ENCODE results near the gene NT5C2. TPM values are rescaled to one million over a fixed set of nuclear protein-coding genes. Genes with fewer than 3 reads are reported as not detected.

Gene NT5C2
- total RNA-seq, 1 experiment from 2014 or later: 76.1 TPM

GRCh38 chr10:103105462-103105861 lies 87.6 kb downstream of the NT5C2 start:
- no peaks in the 10 kb centered on the region for H3K9me3 Mint-ChIP-seq

GRCh38 chr10:103104721-103105120 lies 88.4 kb downstream of the NT5C2 start:
- no peak overlapping the region for H3K4me3 Mint-ChIP-seq
- DNase-seq (ENCODE audit: low spot score): no peak
- H3K4me1 Mint-ChIP-seq: peaks cover 14% of the 10 kb centered on the region
- ChIA-PET POLR2A (no interaction called here), CTCF (interaction anchor here (1.3 kb wide), 1 partner anchor 134 kb away, joined by 3 read pairs; no protein-coding TSS in a partner anchor)
- H3K36me3 Mint-ChIP-seq: peaks cover 17% of the 10 kb centered on the region
- H3K9me3 Mint-ChIP-seq: no peaks in the 10 kb centered on the region
- H3K27me3 Mint-ChIP-seq (ENCODE audit: low read depth): no peaks in the 10 kb centered on the region
- no peak overlapping the region for H3K27ac Mint-ChIP-seq
- no peak for ATAC-seq
- no peak for TF ChIP-seq PRDM15 (CRISPR knock-in tag; IDR thresholded peaks at IDR 0.05)
- TF ChIP-seq NR1H2 (CRISPR knock-in tag; IDR thresholded peaks at IDR 0.05): no peak
- TF ChIP-seq, protein P1, sequence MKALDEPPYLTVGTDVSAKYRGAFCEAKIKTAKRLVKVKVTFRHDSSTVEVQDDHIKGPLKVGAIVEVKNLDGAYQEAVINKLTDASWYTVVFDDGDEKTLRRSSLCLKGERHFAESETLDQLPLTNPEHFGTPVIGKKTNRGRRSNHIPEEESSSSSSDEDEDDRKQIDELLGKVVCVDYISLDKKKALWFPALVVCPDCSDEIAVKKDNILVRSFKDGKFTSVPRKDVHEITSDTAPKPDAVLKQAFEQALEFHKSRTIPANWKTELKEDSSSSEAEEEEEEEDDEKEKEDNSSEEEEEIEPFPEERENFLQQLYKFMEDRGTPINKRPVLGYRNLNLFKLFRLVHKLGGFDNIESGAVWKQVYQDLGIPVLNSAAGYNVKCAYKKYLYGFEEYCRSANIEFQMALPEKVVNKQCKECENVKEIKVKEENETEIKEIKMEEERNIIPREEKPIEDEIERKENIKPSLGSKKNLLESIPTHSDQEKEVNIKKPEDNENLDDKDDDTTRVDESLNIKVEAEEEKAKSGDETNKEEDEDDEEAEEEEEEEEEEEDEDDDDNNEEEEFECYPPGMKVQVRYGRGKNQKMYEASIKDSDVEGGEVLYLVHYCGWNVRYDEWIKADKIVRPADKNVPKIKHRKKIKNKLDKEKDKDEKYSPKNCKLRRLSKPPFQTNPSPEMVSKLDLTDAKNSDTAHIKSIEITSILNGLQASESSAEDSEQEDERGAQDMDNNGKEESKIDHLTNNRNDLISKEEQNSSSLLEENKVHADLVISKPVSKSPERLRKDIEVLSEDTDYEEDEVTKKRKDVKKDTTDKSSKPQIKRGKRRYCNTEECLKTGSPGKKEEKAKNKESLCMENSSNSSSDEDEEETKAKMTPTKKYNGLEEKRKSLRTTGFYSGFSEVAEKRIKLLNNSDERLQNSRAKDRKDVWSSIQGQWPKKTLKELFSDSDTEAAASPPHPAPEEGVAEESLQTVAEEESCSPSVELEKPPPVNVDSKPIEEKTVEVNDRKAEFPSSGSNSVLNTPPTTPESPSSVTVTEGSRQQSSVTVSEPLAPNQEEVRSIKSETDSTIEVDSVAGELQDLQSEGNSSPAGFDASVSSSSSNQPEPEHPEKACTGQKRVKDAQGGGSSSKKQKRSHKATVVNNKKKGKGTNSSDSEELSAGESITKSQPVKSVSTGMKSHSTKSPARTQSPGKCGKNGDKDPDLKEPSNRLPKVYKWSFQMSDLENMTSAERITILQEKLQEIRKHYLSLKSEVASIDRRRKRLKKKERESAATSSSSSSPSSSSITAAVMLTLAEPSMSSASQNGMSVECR (CRISPR knock-in tag; IDR thresholded peaks at IDR 0.05; ENCODE audit: borderline replicate concordance): no peak

More at GRCh38 chr10:103105462-103105861, 87.6 kb downstream of the NT5C2 start:
- TF ChIP-seq GRHL2 (CRISPR knock-in tag; IDR thresholded peaks at IDR 0.05; ENCODE audit: insufficient replicate concordance, severe bottlenecking) (no peak), ZNF671 (CRISPR knock-in tag; IDR thresholded peaks at IDR 0.05) (no peak), GABPB1 (CRISPR knock-in tag; IDR thresholded peaks at IDR 0.05) (no peak), FOXJ3 (CRISPR knock-in tag; IDR thresholded peaks at IDR 0.05; ENCODE audit: borderline replicate concordance) (no peak), NR3C1 (CRISPR knock-in tag; conservative IDR thresholded peaks at IDR 0.05; ENCODE audit: low read depth) (no peak), NFE2L1 (CRISPR knock-in tag; IDR thresholded peaks at IDR 0.05) (no peak), CTCF (IDR thresholded peaks at IDR 0.05) (no peak), ATF1 (CRISPR knock-in tag; IDR thresholded peaks at IDR 0.05) (no peak), ATF6 (CRISPR knock-in tag; IDR thresholded peaks at IDR 0.05) (no peak), E2F5 (CRISPR knock-in tag; IDR thresholded peaks at IDR 0.05) (no peak), ZNF416 (CRISPR knock-in tag; IDR thresholded peaks at IDR 0.05) (no peak), ZNF396 (CRISPR knock-in tag; IDR thresholded peaks at IDR 0.05; ENCODE audit: borderline replicate concordance) (no peak)
- TF ChIP-seq, protein P2, sequence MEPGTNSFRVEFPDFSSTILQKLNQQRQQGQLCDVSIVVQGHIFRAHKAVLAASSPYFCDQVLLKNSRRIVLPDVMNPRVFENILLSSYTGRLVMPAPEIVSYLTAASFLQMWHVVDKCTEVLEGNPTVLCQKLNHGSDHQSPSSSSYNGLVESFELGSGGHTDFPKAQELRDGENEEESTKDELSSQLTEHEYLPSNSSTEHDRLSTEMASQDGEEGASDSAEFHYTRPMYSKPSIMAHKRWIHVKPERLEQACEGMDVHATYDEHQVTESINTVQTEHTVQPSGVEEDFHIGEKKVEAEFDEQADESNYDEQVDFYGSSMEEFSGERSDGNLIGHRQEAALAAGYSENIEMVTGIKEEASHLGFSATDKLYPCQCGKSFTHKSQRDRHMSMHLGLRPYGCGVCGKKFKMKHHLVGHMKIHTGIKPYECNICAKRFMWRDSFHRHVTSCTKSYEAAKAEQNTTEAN (CRISPR knock-in tag; IDR thresholded peaks at IDR 0.05): no peak
- TF ChIP-seq, protein P3, sequence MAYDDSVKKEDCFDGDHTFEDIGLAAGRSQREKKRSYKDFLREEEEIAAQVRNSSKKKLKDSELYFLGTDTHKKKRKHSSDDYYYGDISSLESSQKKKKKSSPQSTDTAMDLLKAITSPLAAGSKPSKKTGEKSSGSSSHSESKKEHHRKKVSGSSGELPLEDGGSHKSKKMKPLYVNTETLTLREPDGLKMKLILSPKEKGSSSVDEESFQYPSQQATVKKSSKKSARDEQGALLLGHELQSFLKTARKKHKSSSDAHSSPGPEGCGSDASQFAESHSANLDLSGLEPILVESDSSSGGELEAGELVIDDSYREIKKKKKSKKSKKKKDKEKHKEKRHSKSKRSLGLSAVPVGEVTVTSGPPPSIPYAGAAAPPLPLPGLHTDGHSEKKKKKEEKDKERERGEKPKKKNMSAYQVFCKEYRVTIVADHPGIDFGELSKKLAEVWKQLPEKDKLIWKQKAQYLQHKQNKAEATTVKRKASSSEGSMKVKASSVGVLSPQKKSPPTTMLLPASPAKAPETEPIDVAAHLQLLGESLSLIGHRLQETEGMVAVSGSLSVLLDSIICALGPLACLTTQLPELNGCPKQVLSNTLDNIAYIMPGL (CRISPR knock-in tag; IDR thresholded peaks at IDR 0.05): no peak
- ATAC-seq (no peak), DNase-seq (ENCODE audit: low spot score) (no peak)
- CTCF ChIA-PET: interaction anchor here (0.6 to 1.3 kb wide), 2 partner anchors 134 to 890 kb away, joined by 3 to 4 read pairs; no protein-coding TSS in a partner anchor
- no peak overlapping the region for H3K4me3 Mint-ChIP-seq
- peaks cover 14% of the 10 kb centered on the region for H3K4me1 Mint-ChIP-seq
- H3K27me3 Mint-ChIP-seq (ENCODE audit: low read depth): no peaks in the 10 kb centered on the region
- H3K27ac Mint-ChIP-seq: no peak overlapping the region
- POLR2A ChIA-PET: no interaction called here
- peaks cover 14% of the 10 kb centered on the region for H3K36me3 Mint-ChIP-seq
